ENCODE data around the gene GALNTL6. TPM values are rescaled to one million over a fixed set of nuclear protein-coding genes. Genes with fewer than 3 reads are reported as not detected.
"Not testable (repeated sequence)": the region's sequence is repeated elsewhere in the genome, so short reads cannot be mapped to it uniquely, and the experiment has no call there.

Gene GALNTL6
- total RNA-seq, 1 donor, result 0.10 TPM

DNA sequence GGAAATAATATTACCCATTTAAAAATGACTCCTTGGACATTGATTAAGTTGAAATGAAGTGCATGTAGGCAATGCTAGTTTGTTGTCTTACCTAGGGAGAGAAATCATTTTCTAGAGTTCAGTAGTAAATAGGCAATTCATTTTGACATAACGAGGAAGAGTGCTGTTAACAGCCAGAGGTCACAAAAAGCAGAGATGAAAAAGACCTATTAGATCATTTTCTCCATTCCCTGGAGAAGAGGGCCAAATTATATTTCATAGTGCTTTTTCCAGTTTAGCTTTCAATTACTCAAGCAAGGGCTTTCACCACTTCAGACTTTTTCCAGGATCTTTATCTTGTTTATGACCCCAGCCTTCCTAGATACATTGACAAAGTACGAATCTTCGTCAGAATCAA lies 981.1 kb downstream of the GALNTL6 start:
- H3K27me3 ChIP-seq (ENCODE audit: insufficient read depth, low read length), result no peaks in the 10 kb centered on the region
- no peaks in the 10 kb centered on the region for H3K4me1 ChIP-seq (ENCODE audit: insufficient read depth, low read length)
- no peaks in the 10 kb centered on the region for H3K9me3 ChIP-seq (ENCODE audit: low read depth, low read length)
- no peak overlapping the region for H3K4me3 ChIP-seq (ENCODE audit: low read length)

- not testable (repeated sequence) for H3K4me3 ChIP-seq (ENCODE audit: low read length); H3K4me1 ChIP-seq (ENCODE audit: insufficient read depth, low read length); H3K27me3 ChIP-seq (ENCODE audit: insufficient read depth, low read length); H3K9me3 ChIP-seq (ENCODE audit: low read depth, low read length)
Measured at GRCh38 chr4:172797281-172797680, 984.1 kb downstream of the GALNTL6 start.

GRCh38 chr4:172802032-172802431 lies 988.8 kb downstream of the GALNTL6 start:
- Histone ChIP-seq H3K4me3 (ENCODE audit: low read length) (no peak overlapping the region), H3K4me1 (ENCODE audit: insufficient read depth, low read length) (no peaks in the 10 kb centered on the region), H3K27me3 (ENCODE audit: insufficient read depth, low read length) (no peaks in the 10 kb centered on the region), H3K9me3 (ENCODE audit: low read depth, low read length) (no peaks in the 10 kb centered on the region)

- no peaks in the 10 kb centered on the region for H3K9me3 ChIP-seq (ENCODE audit: low read depth, low read length)
- no peaks in the 10 kb centered on the region for H3K27me3 ChIP-seq (ENCODE audit: insufficient read depth, low read length)
- H3K4me1 ChIP-seq (ENCODE audit: insufficient read depth, low read length), result no peaks in the 10 kb centered on the region
- H3K4me3 ChIP-seq (ENCODE audit: low read length), result no peak overlapping the region
Measured at GRCh38 chr4:172806841-172807240, 993.6 kb downstream of the GALNTL6 start.

GRCh38 chr4:172808196-172808595 lies 995.0 kb downstream of the GALNTL6 start:
- Histone ChIP-seq H3K4me1 (ENCODE audit: insufficient read depth, low read length) (no peaks in the 10 kb centered on the region), H3K4me3 (ENCODE audit: low read length) (no peak overlapping the region), H3K27me3 (ENCODE audit: insufficient read depth, low read length) (peaks cover 3% of the 10 kb centered on the region), H3K9me3 (ENCODE audit: low read depth, low read length) (no peaks in the 10 kb centered on the region)

DNA sequence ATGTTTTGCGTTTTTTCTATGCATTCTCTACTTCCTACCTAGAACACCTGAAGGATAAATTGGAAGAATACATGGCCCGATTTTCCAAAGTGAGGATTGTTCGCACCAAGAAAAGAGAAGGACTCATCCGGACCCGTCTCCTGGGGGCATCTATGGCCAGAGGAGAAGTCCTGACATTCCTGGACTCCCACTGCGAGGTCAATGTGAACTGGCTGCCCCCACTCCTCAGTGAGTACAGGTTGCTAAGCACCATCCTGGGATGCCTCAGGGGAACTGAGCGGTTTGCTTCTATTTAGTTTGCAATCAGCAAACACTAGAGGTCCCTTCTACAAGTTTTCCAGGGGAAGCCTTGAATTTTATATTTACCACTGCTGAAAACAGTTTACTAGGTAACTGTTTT lies 996.1 kb downstream of the GALNTL6 start:
- Histone ChIP-seq H3K4me1 (ENCODE audit: insufficient read depth, low read length) (no peaks in the 10 kb centered on the region), H3K9me3 (ENCODE audit: low read depth, low read length) (no peaks in the 10 kb centered on the region), H3K4me3 (ENCODE audit: low read length) (no peak overlapping the region), H3K27me3 (ENCODE audit: insufficient read depth, low read length) (peaks cover 3% of the 10 kb centered on the region)

GRCh38 chr4:172813359-172813923 lies 1000.2 kb downstream of the GALNTL6 start:
- H3K4me3 ChIP-seq (ENCODE audit: low read length), result no peak overlapping the region
- peaks cover 3% of the 10 kb centered on the region for H3K27me3 ChIP-seq (ENCODE audit: insufficient read depth, low read length)
- no peaks in the 10 kb centered on the region for H3K9me3 ChIP-seq (ENCODE audit: low read depth, low read length)
- no peaks in the 10 kb centered on the region for H3K4me1 ChIP-seq (ENCODE audit: insufficient read depth, low read length)

DNA sequence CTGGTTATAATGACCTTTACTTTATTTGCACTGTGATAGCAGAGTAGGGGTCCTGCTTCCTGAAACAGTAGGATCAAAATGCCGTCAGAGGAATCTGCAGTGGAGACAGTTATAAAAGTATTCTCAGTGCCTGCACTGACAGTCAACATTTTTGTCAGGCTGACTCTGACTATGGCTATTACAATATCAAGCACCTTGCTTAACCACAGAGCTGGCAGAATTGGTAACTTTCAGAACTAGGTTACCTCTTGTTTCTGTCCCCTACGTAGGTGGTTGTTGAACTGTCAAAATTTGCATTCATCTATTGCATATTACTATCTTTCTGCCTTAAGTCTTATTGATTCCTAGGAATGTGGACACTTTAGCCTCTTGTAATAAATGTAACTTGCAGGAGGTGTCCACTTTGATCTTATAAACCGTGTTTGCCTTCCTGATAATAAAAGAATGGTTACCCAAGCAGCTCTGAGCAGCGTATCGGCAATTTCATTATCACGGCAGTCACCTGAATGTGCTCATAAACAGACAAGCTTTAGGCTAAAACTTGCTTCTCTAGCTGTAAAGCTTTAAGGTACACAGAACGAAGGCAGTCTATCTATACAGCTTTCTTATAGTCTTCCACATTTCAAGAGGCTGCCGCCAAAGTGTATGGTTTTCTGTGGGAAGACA lies 1002.4 kb downstream of the GALNTL6 start:
- no peaks in the 10 kb centered on the region for H3K9me3 ChIP-seq (ENCODE audit: low read depth, low read length)
- H3K4me3 ChIP-seq (ENCODE audit: low read length), result no peak overlapping the region

DNA sequence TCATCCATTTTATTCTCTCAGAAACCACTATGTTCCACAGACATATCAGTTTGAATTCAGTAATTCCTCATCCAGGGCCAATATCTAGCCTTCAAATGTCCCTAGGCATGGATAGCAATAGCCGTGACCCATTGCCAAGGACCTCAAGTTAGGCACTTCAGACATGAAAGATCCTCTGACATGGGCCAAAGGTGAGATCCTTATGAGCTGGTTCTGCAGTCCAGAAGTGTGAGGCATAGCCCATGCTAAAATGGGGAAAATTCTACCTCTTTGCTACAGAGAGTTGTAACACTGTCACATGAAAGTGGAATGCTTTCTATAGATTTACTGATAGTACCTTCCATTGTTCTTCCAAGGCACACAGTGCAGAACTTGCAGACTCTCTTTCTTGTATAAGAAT lies 1005.7 kb downstream of the GALNTL6 start:
- H3K4me1 ChIP-seq (ENCODE audit: insufficient read depth, low read length), result no peaks in the 10 kb centered on the region
- no peaks in the 10 kb centered on the region for H3K9me3 ChIP-seq (ENCODE audit: low read depth, low read length)
- no peaks in the 10 kb centered on the region for H3K27me3 ChIP-seq (ENCODE audit: insufficient read depth, low read length)
- H3K4me3 ChIP-seq (ENCODE audit: low read length), result no peak overlapping the region

More for the DNA sequence above, 1002.4 kb downstream of the GALNTL6 start:
- no peaks in the 10 kb centered on the region for H3K4me1 ChIP-seq (ENCODE audit: insufficient read depth, low read length)
- peaks cover 3% of the 10 kb centered on the region for H3K27me3 ChIP-seq (ENCODE audit: insufficient read depth, low read length)

- Histone ChIP-seq H3K4me3 (ENCODE audit: low read length) (no peak overlapping the region), H3K9me3 (ENCODE audit: low read depth, low read length) (no peaks in the 10 kb centered on the region), H3K27me3 (ENCODE audit: insufficient read depth, low read length) (no peaks in the 10 kb centered on the region), H3K4me1 (ENCODE audit: insufficient read depth, low read length) (no peaks in the 10 kb centered on the region)
Measured at GRCh38 chr4:172819353-172819752, 1006.1 kb downstream of the GALNTL6 start.

DNA sequence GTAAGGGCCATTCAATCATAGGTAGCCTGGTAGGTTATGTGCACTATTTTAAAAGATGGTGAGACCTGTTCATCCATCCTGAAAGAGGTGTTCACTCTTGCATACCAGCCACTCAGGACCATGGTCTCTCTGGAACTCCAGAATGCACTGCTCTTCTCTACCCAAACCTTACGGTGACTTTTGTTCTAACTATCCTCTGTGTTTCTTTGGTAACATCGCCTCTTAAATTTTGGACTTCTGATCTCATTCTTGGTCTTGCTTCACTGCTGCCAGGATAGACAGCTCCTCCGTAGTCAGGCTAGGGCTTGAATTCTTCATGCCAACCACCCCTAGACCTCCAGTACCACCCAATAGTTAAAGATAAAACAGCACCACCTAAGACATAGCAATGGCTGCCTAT lies 1009.1 kb downstream of the GALNTL6 start:
- Histone ChIP-seq H3K27me3 (ENCODE audit: insufficient read depth, low read length) (no peaks in the 10 kb centered on the region), H3K4me3 (ENCODE audit: low read length) (no peak overlapping the region), H3K4me1 (ENCODE audit: insufficient read depth, low read length) (no peaks in the 10 kb centered on the region), H3K9me3 (ENCODE audit: low read depth, low read length) (no peaks in the 10 kb centered on the region)

DNA sequence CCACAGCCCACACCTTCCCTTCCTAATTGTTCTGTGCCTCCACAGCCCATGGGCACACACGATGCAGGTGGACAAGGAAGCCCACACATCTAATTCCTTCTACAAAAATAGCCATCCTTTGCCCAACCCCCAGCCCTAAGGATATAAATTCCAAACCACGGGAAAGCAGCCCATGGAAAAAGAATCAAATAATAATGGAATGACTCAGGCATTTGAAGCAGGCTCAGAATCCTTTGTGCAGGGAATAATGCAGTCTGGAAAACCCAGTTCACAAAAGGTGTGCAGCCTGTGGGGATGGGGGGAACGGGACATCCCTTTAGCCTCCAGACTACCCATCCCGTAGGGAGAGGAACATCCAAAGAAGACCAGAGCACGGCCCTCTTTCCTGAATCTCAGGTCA lies 1013.1 kb downstream of the GALNTL6 start:
- Histone ChIP-seq H3K4me3 (ENCODE audit: low read length) (no peak overlapping the region), H3K4me1 (ENCODE audit: insufficient read depth, low read length) (no peaks in the 10 kb centered on the region), H3K27me3 (ENCODE audit: insufficient read depth, low read length) (no peaks in the 10 kb centered on the region), H3K9me3 (ENCODE audit: low read depth, low read length) (no peaks in the 10 kb centered on the region)

- Histone ChIP-seq H3K27me3 (ENCODE audit: insufficient read depth, low read length) (no peaks in the 10 kb centered on the region), H3K4me3 (ENCODE audit: low read length) (no peak overlapping the region), H3K4me1 (ENCODE audit: insufficient read depth, low read length) (no peaks in the 10 kb centered on the region), H3K9me3 (ENCODE audit: low read depth, low read length) (no peaks in the 10 kb centered on the region)
Measured at GRCh38 chr4:172826861-172827260, 1013.7 kb downstream of the GALNTL6 start.

DNA sequence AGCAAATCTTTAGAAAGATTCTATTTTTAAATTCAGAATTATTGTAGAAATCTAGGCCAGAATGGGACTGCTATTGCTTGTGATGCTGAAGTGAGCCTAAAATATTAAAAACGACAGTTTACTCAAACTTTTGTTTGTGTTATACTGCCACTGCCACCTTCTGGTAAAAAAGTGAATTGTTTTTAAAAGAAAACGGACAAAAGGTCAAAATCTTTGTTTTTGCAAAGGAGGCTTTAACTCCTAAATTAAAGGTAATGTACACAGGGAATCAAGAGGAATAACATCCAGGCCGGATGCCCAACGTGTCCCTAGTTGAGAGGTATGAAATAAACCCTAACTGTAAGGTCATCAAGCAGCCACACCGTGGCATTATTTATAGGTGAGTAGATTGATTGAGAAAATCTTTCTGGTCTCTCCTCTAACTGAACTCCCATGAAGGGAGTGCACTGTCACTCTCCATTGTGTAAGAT lies 1017.1 kb downstream of the GALNTL6 start:
- H3K4me1 ChIP-seq (ENCODE audit: insufficient read depth, low read length), result no peaks in the 10 kb centered on the region
- H3K27me3 ChIP-seq (ENCODE audit: insufficient read depth, low read length), result no peaks in the 10 kb centered on the region
- no peak overlapping the region for H3K4me3 ChIP-seq (ENCODE audit: low read length)
- no peaks in the 10 kb centered on the region for H3K9me3 ChIP-seq (ENCODE audit: low read depth, low read length)

DNA sequence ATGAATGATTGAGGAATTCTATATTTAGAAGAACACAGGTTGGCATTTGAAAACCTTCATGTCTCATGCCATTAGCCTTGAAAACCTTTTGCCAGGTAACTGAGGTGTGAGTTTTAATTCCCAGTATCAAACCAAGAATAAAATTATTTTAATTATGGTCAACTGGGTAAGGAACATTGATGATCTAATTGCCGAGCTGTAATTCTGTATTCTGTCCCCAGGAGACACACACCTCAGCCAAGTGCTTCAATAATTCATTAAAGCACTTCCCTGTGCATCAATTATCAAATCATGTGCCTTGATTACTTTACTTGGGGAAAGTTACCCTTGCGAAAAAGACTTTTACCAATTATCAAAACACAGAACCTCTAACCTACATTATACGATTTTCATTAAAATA lies 1023.5 kb downstream of the GALNTL6 start:
- Histone ChIP-seq H3K27me3 (ENCODE audit: insufficient read depth, low read length) (no peaks in the 10 kb centered on the region), H3K9me3 (ENCODE audit: low read depth, low read length) (no peaks in the 10 kb centered on the region), H3K4me1 (ENCODE audit: insufficient read depth, low read length) (no peaks in the 10 kb centered on the region), H3K4me3 (ENCODE audit: low read length) (no peak overlapping the region)

DNA sequence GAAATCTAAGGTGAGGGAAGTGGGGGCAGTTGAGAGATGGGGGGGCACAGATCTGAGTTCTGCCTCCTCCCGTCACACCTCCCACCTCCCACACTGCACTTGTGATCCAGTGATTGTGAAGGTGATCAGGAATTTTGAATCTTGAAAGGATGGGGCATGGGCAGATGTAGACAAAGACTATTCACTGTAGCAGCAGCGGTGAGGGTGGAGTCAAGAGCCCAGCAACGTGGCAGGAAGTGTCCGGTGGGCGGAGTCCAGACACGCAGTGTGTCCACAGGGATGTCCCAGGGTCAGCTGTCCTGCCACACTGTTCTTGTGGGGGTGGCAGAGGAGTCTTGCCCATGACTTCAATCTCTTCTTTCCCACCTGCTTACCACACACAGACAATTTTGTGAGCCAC lies 1024.9 kb downstream of the GALNTL6 start:
- Histone ChIP-seq H3K27me3 (ENCODE audit: insufficient read depth, low read length) (no peaks in the 10 kb centered on the region), H3K9me3 (ENCODE audit: low read depth, low read length) (no peaks in the 10 kb centered on the region), H3K4me3 (ENCODE audit: low read length) (no peak overlapping the region), H3K4me1 (ENCODE audit: insufficient read depth, low read length) (no peaks in the 10 kb centered on the region)

All from mononuclear cell (primary cell).